GM10248 (cell line): Measurements from ENCODE around the gene METTL16.

ENCODE experiments used
- CTCF ChIA-PET: fragments of 300-600 bp; sonication (Branson Sonifier 250); formaldehyde crosslinking; extraction: SDS; loops from one replicate; lab custom pipeline; 2021; ENCODE audit warnings: antibody characterized with exemption; lab: Yijun Ruan, JAX
- POLR2A ChIA-PET: fragments of 350-650 bp; sonication (Branson Sonifier 250); formaldehyde crosslinking; extraction: SDS; loops from one replicate; lab custom pipeline; 2020; ENCODE audit warnings: antibody characterized with exemption; lab: Yijun Ruan, JAX
- DNase-seq: peaks from one replicate; pipeline ENCODE4 v3.0.0; 2012; ENCODE audit errors: extremely low spot score
- CTCF ChIP-seq: IDR thresholded peaks from 2 replicates; pipeline ENCODE4 v1.5.1; 2012; ENCODE audit warnings: mild to moderate bottlenecking, low read depth; ENCODE audit errors: extremely low read depth, missing control alignments, control extremely low read depth

METTL16 gene

GRCh38 chr17:2385240-2386210, 126.2 kb downstream of the METTL16 start:
- ChIA-PET CTCF (interaction anchor here (14.0 kb wide), 1 partner anchor 32 kb away, joined by 404 read pairs; no protein-coding TSS in a partner anchor), POLR2A (no interaction called here)
- no peak for TF ChIP-seq CTCF

GRCh38 chr17:2384439-2385127, 127.1 kb downstream of the METTL16 start:
- no peak for DNase-seq
- TF ChIP-seq CTCF, result no peak
- CTCF ChIA-PET, result interaction anchor here (2.8 to 14.0 kb wide), 5 partner anchors 7 to 291 kb away, joined by 17 to 404 read pairs (median 39); no protein-coding TSS in a partner anchor
- POLR2A ChIA-PET, result no interaction called here

More at GRCh38 chr17:2385240-2386210, 126.2 kb downstream of the METTL16 start:
- DNase-seq, result no peak

- CTCF ChIA-PET, result interaction anchor here (0.7 to 14.0 kb wide), 20 partner anchors 8 to 629 kb away, joined by 3 to 404 read pairs (median 12); partner anchors contain the start of genes SMG6, SRR and TSR1
- DNase-seq, result no peak
- POLR2A ChIA-PET, result interaction anchor here (2.1 kb wide), 1 partner anchor 9 kb away, joined by 15 read pairs; no protein-coding TSS in a partner anchor
- no peak for TF ChIP-seq CTCF
Measured at GRCh38 chr17:2383628-2384167, 128.0 kb downstream of the METTL16 start.

GRCh38 chr17:2380950-2381649, 130.6 kb downstream of the METTL16 start:
- ChIA-PET CTCF (interaction anchor here (1.5 to 14.0 kb wide), 12 partner anchors 8 to 353 kb away, joined by 3 to 404 read pairs (median 22); partner anchors contain the start of genes MNT and TSR1), POLR2A (no interaction called here)
- no peak for DNase-seq
- TF ChIP-seq CTCF, result no peak

- no peak for DNase-seq
- ChIA-PET CTCF (interaction anchor here (0.8 to 14.0 kb wide), 6 partner anchors 11 to 78 kb away, joined by 3 to 404 read pairs (median 24); partner anchors contain the start of gene TSR1), POLR2A (no interaction called here)
- no peak for TF ChIP-seq CTCF
Measured at GRCh38 chr17:2380226-2380922, 131.3 kb downstream of the METTL16 start.
